HUDEP-2 (cell line): ENCODE results near the gene SEMA6B.

Experiments
- DNase-seq, 76 experiments: peaks; one replicate each; lab custom pipeline; 2025; ENCODE audit not compliant: unreplicated experiment in 76 of 76; lab: John Stamatoyannopoulos, UW

The SEMA6B gene

GRCh38 chr19:4513248-4513647, 46.2 kb downstream of the SEMA6B start:
- DNase-seq: no peak

- no peak for DNase-seq
Observed at GRCh38 chr19:4512070-4512469, 47.4 kb downstream of the SEMA6B start.

GRCh38 chr19:4511300-4512054, 48.0 kb downstream of the SEMA6B start:
- DNase-seq: no peak

GRCh38 chr19:4510435-4511255, 48.8 kb downstream of the SEMA6B start:
- no peak for DNase-seq

- no peak for DNase-seq
Observed at GRCh38 chr19:4508698-4509097, 50.8 kb downstream of the SEMA6B start.

GRCh38 chr19:4507804-4508203, 51.7 kb downstream of the SEMA6B start:
- DNase-seq: no peak

- DNase-seq: no peak
Observed at GRCh38 chr19:4507150-4507452, 52.4 kb downstream of the SEMA6B start.

- no peak for DNase-seq
Observed at GRCh38 chr19:4506449-4507149, 52.9 kb downstream of the SEMA6B start.

- no peak for DNase-seq
Observed at GRCh38 chr19:4505570-4506448, 53.7 kb downstream of the SEMA6B start.

- no peak for DNase-seq
Observed at GRCh38 chr19:4504891-4505569, 54.5 kb downstream of the SEMA6B start.

- no peak for DNase-seq
Observed at GRCh38 chr19:4504297-4504701, 55.2 kb downstream of the SEMA6B start.

- DNase-seq: no peak
Observed at GRCh38 chr19:4503825-4504170, 55.7 kb downstream of the SEMA6B start.

- DNase-seq: no peak
Observed at GRCh38 chr19:4503132-4503824, 56.2 kb downstream of the SEMA6B start.

- no peak for DNase-seq
Observed at GRCh38 chr19:4502282-4503131, 57.0 kb downstream of the SEMA6B start.

- no peak for DNase-seq
Observed at GRCh38 chr19:4501691-4502090, 57.8 kb downstream of the SEMA6B start.

GRCh38 chr19:4500841-4501591, 58.5 kb downstream of the SEMA6B start:
- DNase-seq: no peak

GRCh38 chr19:4499855-4500254, 59.6 kb downstream of the SEMA6B start:
- DNase-seq: no peak

GRCh38 chr19:4499318-4499717, 60.2 kb downstream of the SEMA6B start:
- no peak for DNase-seq
